ENCODE data around the gene LTBP1.

GRCh38 chr2:33072614-33073013 is 125.9 kb downstream of the LTBP1 start:
- no peak for TF ChIP-seq POLR2A (IDR thresholded peaks at IDR 0.05)
- no peak for TF ChIP-seq CTCF (IDR thresholded peaks at IDR 0.05)
